Osteoblast (primary cell): ENCODE measurements around the gene BTBD17. TPM values are rescaled to one million over a fixed set of nuclear protein-coding genes. Genes with fewer than 3 reads are reported as not detected.

Experiments used
- DNase-seq: peaks from one replicate; pipeline ENCODE4 v3.0.0; 2011; ENCODE audit warnings: low spot score, mixed read lengths; ENCODE audit not compliant: insufficient read length; ENCODE audit errors: missing footprints
- H2AFZ ChIP-seq: 2 replicates; pipeline ENCODE4 v1.6.0; 2011; ENCODE audit warnings: mild to moderate bottlenecking, low read length
- H3K27ac ChIP-seq: 2 replicates; pipeline ENCODE4 v1.5.1; 2011; ENCODE audit warnings: mild to moderate bottlenecking, low read depth, low read length, moderate library complexity
- H3K27me3 ChIP-seq: 2 replicates; pipeline ENCODE4 v1.6.0; 2012; ENCODE audit warnings: mild to moderate bottlenecking, control low read depth, inconsistent platforms, low read length, moderate library complexity; ENCODE audit not compliant: insufficient read depth
- H3K36me3 ChIP-seq: 2 replicates; pipeline ENCODE4 v1.5.1; 2011; ENCODE audit warnings: mild to moderate bottlenecking, low read length, control low read depth, moderate library complexity; ENCODE audit not compliant: insufficient read depth
- H3K4me1 ChIP-seq: 2 replicates; pipeline ENCODE4 v1.5.1; 2011; ENCODE audit warnings: mild to moderate bottlenecking, low read length, control low read depth, moderate library complexity; ENCODE audit not compliant: insufficient read depth
- H3K4me2 ChIP-seq: 2 replicates; pipeline ENCODE4 v1.6.0; 2011; ENCODE audit warnings: mild to moderate bottlenecking, low read length; ENCODE audit not compliant: insufficient read depth
- H3K4me3 ChIP-seq: fragments of 200-600 bp; sonication (generic); 3 replicates; pipeline ENCODE4 v1.5.1; 2012; ENCODE audit warnings: mild to moderate bottlenecking, low read length, inconsistent platforms; ENCODE audit not compliant: insufficient read depth
- H3K79me2 ChIP-seq: 2 replicates; pipeline ENCODE4 v1.6.0; 2012; ENCODE audit warnings: mild to moderate bottlenecking, low read length, control low read depth, inconsistent platforms; ENCODE audit not compliant: insufficient read depth
- H3K9me3 ChIP-seq: 2 replicates; pipeline ENCODE4 v1.5.1; 2011; ENCODE audit warnings: low read depth, low read length, control low read depth
- H4K20me1 ChIP-seq: 2 replicates; pipeline ENCODE4 v1.6.0; 2012; ENCODE audit warnings: mild to moderate bottlenecking, low read length, control low read depth; ENCODE audit not compliant: insufficient read depth
- CTCF ChIP-seq: IDR thresholded peaks from 2 replicates; pipeline ENCODE4 v1.5.1; 2011; ENCODE audit warnings: mild to moderate bottlenecking, low read depth, low read length, moderate library complexity; ENCODE audit errors: extremely low read depth
- total RNA-seq: library from RNA; depleted of rRNA; stranded (reverse); fragments of >200 nt; gene quantifications from 2 replicates; pipeline ENCODE4 v1.2.3, GENCODE V29; 2012

BTBD17 gene
- total RNA-seq, 1 donor = not detected

- H3K36me3 ChIP-seq = no peaks in the 10 kb centered on the region
- DNase-seq = peak; percentile 25
- H3K4me1 ChIP-seq = no peaks in the 10 kb centered on the region
- no peak overlapping the region for H3K4me2 ChIP-seq
- H3K9me3 ChIP-seq = no peaks in the 10 kb centered on the region
- H4K20me1 ChIP-seq = no peaks in the 10 kb centered on the region
- no peak overlapping the region for H2AFZ ChIP-seq
- H3K27ac ChIP-seq = no peak overlapping the region
- TF ChIP-seq CTCF = no peak
- H3K79me2 ChIP-seq = no peaks in the 10 kb centered on the region
- no peaks in the 10 kb centered on the region for H3K27me3 ChIP-seq
- H3K4me3 ChIP-seq = no peak overlapping the region
These were observed 42.0 kb upstream of the BTBD17 start for GRCh38 chr17:74403512-74404137.

- no peaks in the 10 kb centered on the region for H3K27me3 ChIP-seq
- no peaks in the 10 kb centered on the region for H3K9me3 ChIP-seq
- TF ChIP-seq CTCF = no peak
- no peaks in the 10 kb centered on the region for H3K4me1 ChIP-seq
- H4K20me1 ChIP-seq = no peaks in the 10 kb centered on the region
- H2AFZ ChIP-seq = no peak overlapping the region
- no peaks in the 10 kb centered on the region for H3K36me3 ChIP-seq
- H3K27ac ChIP-seq = no peak overlapping the region
- no peak for DNase-seq
- H3K4me3 ChIP-seq = no peak overlapping the region
- no peak overlapping the region for H3K4me2 ChIP-seq
- no peaks in the 10 kb centered on the region for H3K79me2 ChIP-seq
These were observed 40.4 kb upstream of the BTBD17 start for GRCh38 chr17:74402048-74402447.

GRCh38 chr17:74396567-74396966 lies 34.9 kb upstream of the BTBD17 start:
- Histone ChIP-seq H3K27ac (no peak overlapping the region), H4K20me1 (no peaks in the 10 kb centered on the region), H3K4me1 (no peaks in the 10 kb centered on the region), H3K79me2 (no peaks in the 10 kb centered on the region), H3K36me3 (no peaks in the 10 kb centered on the region), H3K9me3 (no peaks in the 10 kb centered on the region), H3K4me3 (no peak overlapping the region), H3K27me3 (no peaks in the 10 kb centered on the region), H3K4me2 (no peak overlapping the region), H2AFZ (no peak overlapping the region)
- no peak for DNase-seq
- TF ChIP-seq CTCF = no peak

GRCh38 chr17:74394977-74395376 lies 33.3 kb upstream of the BTBD17 start:
- TF ChIP-seq CTCF = no peak
- no peaks in the 10 kb centered on the region for H3K4me1 ChIP-seq
- no peaks in the 10 kb centered on the region for H3K27me3 ChIP-seq
- no peak overlapping the region for H2AFZ ChIP-seq
- H3K4me3 ChIP-seq = no peak overlapping the region
- H3K4me2 ChIP-seq = no peak overlapping the region
- DNase-seq = peak; percentile 50
- H3K9me3 ChIP-seq = no peaks in the 10 kb centered on the region
- H4K20me1 ChIP-seq = no peaks in the 10 kb centered on the region
- no peak overlapping the region for H3K27ac ChIP-seq
- no peaks in the 10 kb centered on the region for H3K79me2 ChIP-seq
- no peaks in the 10 kb centered on the region for H3K36me3 ChIP-seq
